Loucy (cell line): ENCODE data around the gene HSD3B7.

Experiments
- H2AFZ ChIP-seq: fragments of 200-600 bp; sonication (generic); 2 replicates; pipeline ENCODE4 v1.6.0; 2016; ENCODE audit warnings: antibody characterized with exemption, mild to moderate bottlenecking, low read length, moderate library complexity
- H3F3A ChIP-seq: fragments of 200-600 bp; 2 replicates; pipeline ENCODE4 v1.6.0; 2016; ENCODE audit warnings: antibody characterized with exemption, low read depth, mild to moderate bottlenecking
- H3K27me3 ChIP-seq: fragments of 200-600 bp; sonication (generic); 2 replicates; pipeline ENCODE4 v1.6.1; 2014; ENCODE audit warnings: low read length, mild to moderate bottlenecking; ENCODE audit not compliant: insufficient read depth, poor library complexity, severe bottlenecking
- H3K36me3 ChIP-seq: fragments of 200-600 bp; sonication (generic); 2 replicates; pipeline ENCODE4 v1.6.1; 2016; ENCODE audit warnings: low read length; ENCODE audit not compliant: insufficient read depth
- H3K4me1 ChIP-seq: fragments of 200-600 bp; sonication (generic); 2 replicates; pipeline ENCODE4 v1.5.1; 2014; ENCODE audit warnings: low read length, mild to moderate bottlenecking; ENCODE audit not compliant: insufficient read depth, poor library complexity, severe bottlenecking
- H3K4me2 ChIP-seq: fragments of 200-600 bp; sonication (generic); 2 replicates; pipeline ENCODE4 v1.6.0; 2014; ENCODE audit warnings: antibody characterized with exemption, low read length, low read depth, mild to moderate bottlenecking; ENCODE audit not compliant: poor library complexity, severe bottlenecking
- H3K4me3 ChIP-seq: fragments of 200-600 bp; sonication (generic); 2 replicates; pipeline ENCODE4 v1.5.1; 2014; ENCODE audit warnings: low read length, mild to moderate bottlenecking, mixed read lengths; ENCODE audit not compliant: poor library complexity, severe bottlenecking
- H3K79me2 ChIP-seq: fragments of 200-600 bp; sonication (generic); 2 replicates; pipeline ENCODE4 v1.6.1; 2014; ENCODE audit warnings: low read length; ENCODE audit not compliant: insufficient read depth
- H3K9ac ChIP-seq: fragments of 200-600 bp; sonication (generic); 2 replicates; pipeline ENCODE4 v1.6.0; 2014; ENCODE audit warnings: mild to moderate bottlenecking, low read depth, low read length, moderate library complexity; ENCODE audit not compliant: poor library complexity, severe bottlenecking
- H3K9me2 ChIP-seq: fragments of 200-600 bp; sonication (generic); replicated peaks from 2 replicates; pipeline ENCODE4 v1.6.1; 2016; ENCODE audit warnings: low read depth, low read length, mixed read lengths
- H3K9me3 ChIP-seq: fragments of 200-600 bp; sonication (generic); 2 replicates; pipeline ENCODE4 v1.6.1; 2014; ENCODE audit warnings: mild to moderate bottlenecking, antibody characterized with exemption, low read length, low read depth; ENCODE audit not compliant: insufficient read depth
- H4K20me1 ChIP-seq: fragments of 200-600 bp; sonication (generic); 2 replicates; pipeline ENCODE4 v1.6.0; 2014; ENCODE audit warnings: antibody characterized with exemption, low read length, mild to moderate bottlenecking; ENCODE audit not compliant: insufficient read depth, poor library complexity, severe bottlenecking
- EZH2phosphoT487 ChIP-seq: fragments of 200-600 bp; IDR thresholded peaks from 2 replicates; pipeline ENCODE4 v1.6.1; 2018; ENCODE audit warnings: antibody characterized with exemption, mild to moderate bottlenecking, moderate library complexity, borderline replicate concordance
- TF ChIP-seq, protein P1 (sequence below): fragments of 200-600 bp; sonication (generic); conservative IDR thresholded peaks from 2 replicates; pipeline ENCODE4 v1.5.1; 2014; ENCODE audit warnings: mild to moderate bottlenecking, antibody characterized with exemption, low read length

HSD3B7 gene

DNA sequence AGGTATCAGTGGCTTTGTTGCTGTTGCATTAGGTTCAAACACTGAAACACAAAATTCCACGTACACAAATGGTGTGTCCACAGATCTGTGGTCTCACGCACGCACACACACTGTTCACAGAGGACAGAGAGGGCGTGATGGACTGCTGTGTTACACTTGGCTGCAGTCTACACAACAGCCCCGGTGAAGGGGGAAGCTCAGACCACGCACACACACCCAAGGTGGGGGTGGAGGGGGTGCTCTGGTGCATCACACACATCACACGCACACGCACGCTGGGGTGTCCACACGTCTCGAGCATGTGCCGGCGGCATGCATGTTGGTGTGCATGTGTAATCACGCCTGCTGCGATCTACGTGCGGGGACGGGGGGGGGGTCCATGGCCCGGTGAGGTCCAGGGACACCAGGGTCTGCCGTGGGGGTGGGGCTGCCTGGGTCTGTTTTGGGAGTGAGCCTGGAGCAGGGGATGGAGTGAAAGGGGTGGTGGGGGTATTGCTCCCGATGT, 7.3 kb downstream of the HSD3B7 start:
- H3K9me2 ChIP-seq = no peaks in the 10 kb centered on the region
- H3K4me1 ChIP-seq = peaks cover 3% of the 10 kb centered on the region

DNA sequence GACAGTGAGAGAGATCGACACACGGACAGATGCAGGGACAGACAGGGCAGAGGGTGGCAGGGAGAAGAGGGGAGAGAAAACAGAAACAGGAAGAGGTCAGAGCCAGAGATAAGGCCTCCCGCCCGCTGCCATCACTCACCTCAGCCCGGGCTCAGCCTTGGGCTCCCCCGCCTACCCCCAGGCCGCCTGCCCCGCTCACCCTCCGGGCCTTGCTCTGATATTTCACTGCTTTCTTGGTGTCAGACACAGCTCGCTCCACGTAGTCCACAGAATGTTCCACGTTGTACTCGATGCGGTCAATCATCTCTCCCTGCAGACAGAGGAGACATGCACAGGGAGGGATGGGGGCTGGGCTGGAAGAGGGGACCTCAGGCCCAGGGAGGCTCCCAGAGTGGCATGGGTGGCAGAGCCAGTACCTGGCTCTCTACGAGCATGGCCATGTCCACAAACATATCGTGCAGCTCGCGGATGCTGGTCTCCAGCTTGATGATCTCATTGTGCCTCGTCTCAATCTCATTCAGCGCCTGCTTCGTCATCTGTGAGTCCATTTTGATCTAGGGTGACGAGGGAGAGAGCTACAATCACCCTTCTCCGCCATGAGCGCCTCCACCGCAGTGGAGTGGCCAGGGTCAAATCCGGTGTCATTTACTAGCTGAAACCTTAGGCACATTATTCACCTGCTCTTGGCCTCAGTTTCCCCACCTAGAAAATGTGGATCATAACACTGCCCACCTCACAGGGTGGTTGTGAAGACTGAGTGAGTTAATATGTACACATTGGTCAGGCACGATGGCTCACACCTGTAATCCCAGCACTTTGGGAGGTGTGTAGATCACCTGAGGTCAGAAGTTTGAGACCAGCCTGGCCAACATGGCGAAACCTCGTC, 8.2 kb downstream of the HSD3B7 start:
- Histone ChIP-seq H3K9me2 (no peaks in the 10 kb centered on the region), H3K79me2 (no peaks in the 10 kb centered on the region), H3K4me1 (peaks cover 3% of the 10 kb centered on the region), H3K36me3 (no peaks in the 10 kb centered on the region), H3K4me2 (no peak overlapping the region), H3K9ac (no peak overlapping the region), H2AFZ (no peak overlapping the region; the same call in 1 of the 2 replicates), H3F3A (no peaks in the 10 kb centered on the region), H3K27me3 (no peaks in the 10 kb centered on the region), H4K20me1 (no peaks in the 10 kb centered on the region), H3K9me3 (no peaks in the 10 kb centered on the region), H3K4me3 (no peak overlapping the region)
- no peak for TF ChIP-seq EZH2phosphoT487
- TF ChIP-seq, protein P1, sequence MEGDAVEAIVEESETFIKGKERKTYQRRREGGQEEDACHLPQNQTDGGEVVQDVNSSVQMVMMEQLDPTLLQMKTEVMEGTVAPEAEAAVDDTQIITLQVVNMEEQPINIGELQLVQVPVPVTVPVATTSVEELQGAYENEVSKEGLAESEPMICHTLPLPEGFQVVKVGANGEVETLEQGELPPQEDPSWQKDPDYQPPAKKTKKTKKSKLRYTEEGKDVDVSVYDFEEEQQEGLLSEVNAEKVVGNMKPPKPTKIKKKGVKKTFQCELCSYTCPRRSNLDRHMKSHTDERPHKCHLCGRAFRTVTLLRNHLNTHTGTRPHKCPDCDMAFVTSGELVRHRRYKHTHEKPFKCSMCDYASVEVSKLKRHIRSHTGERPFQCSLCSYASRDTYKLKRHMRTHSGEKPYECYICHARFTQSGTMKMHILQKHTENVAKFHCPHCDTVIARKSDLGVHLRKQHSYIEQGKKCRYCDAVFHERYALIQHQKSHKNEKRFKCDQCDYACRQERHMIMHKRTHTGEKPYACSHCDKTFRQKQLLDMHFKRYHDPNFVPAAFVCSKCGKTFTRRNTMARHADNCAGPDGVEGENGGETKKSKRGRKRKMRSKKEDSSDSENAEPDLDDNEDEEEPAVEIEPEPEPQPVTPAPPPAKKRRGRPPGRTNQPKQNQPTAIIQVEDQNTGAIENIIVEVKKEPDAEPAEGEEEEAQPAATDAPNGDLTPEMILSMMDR = no peak

More for the DNA sequence above, 7.3 kb downstream of the HSD3B7 start:
- H3K36me3 ChIP-seq = no peaks in the 10 kb centered on the region
- H2AFZ ChIP-seq = no peak overlapping the region
- H3F3A ChIP-seq = no peaks in the 10 kb centered on the region
- no peaks in the 10 kb centered on the region for H3K9me3 ChIP-seq
- H4K20me1 ChIP-seq = no peaks in the 10 kb centered on the region
- H3K4me3 ChIP-seq = no peak overlapping the region
- no peak for TF ChIP-seq EZH2phosphoT487
- TF ChIP-seq, protein P1 = no peak
- H3K27me3 ChIP-seq = no peaks in the 10 kb centered on the region
- H3K9ac ChIP-seq = no peak overlapping the region
- no peaks in the 10 kb centered on the region for H3K79me2 ChIP-seq
- H3K4me2 ChIP-seq = no peak overlapping the region

DNA sequence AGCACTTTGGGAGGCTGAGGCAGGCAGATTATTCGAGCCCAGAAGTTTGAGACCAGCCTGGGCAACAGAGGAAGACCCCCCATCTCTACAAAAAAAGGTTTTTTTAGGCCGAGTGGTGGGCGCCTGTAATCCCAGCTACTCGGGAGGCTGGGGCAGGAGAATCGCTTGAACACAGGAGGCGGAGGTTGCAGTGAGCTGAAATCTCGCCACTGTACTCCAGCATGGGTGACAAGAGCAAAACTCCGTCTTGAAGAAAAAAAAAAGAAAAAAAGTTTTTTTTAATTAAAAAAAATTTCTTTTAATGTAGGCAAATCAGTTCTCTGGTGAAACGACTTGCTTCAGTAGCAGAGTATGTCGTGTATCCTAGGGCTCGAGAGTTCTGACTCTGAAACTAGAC, 10.9 kb downstream of the HSD3B7 start:
- H3F3A ChIP-seq = no peaks in the 10 kb centered on the region
- H3K36me3 ChIP-seq = no peaks in the 10 kb centered on the region
- no peak overlapping the region for H3K4me3 ChIP-seq
- no peak overlapping the region for H2AFZ ChIP-seq
- peaks cover 3% of the 10 kb centered on the region for H3K4me1 ChIP-seq
- no peaks in the 10 kb centered on the region for H3K9me3 ChIP-seq
- no peaks in the 10 kb centered on the region for H3K27me3 ChIP-seq
- no peaks in the 10 kb centered on the region for H3K9me2 ChIP-seq
- no peak overlapping the region for H3K4me2 ChIP-seq
- H3K9ac ChIP-seq = no peak overlapping the region
- H4K20me1 ChIP-seq = no peaks in the 10 kb centered on the region
- no peaks in the 10 kb centered on the region for H3K79me2 ChIP-seq
- TF ChIP-seq, protein P1 = no peak
- no peak for TF ChIP-seq EZH2phosphoT487
